ENCODE data around the gene CTXN3. TPM values are rescaled to one million over a fixed set of nuclear protein-coding genes. Genes with fewer than 3 reads are reported as not detected.

Gene CTXN3
- not detected for polyA plus RNA-seq (ENCODE audit: low read depth in 6 of 6)

GRCh38 chr5:127649018-127649439, at the start of gene CTXN3:
Gene CTXN3, plus strand, starts transcription at chr5:127649082. Its CDS starts 8,440 bp downstream, at chr5:127657522.
- Mint-ChIP-seq H3K36me3 (no peaks in the 10 kb centered on the region), H3K9me3 (no peaks in the 10 kb centered on the region), H3K4me1 (no peaks in the 10 kb centered on the region), H3K27ac (no peak within 1 kb of the TSS), H3K4me3 (no peak within 1 kb of the TSS), H3K27me3 (peaks cover 0 to 7% (median 0%) of the 10 kb centered on the region in 3 donors)
- DNase-seq (no peak), ATAC-seq (ENCODE audit: low read depth in 2 of 2) (no peak)

GRCh38 chr5:127599320-127599719, 49.6 kb upstream of the CTXN3 start:
- ATAC-seq (ENCODE audit: low read depth in 2 of 2): no peak
- peaks cover 0 to 3% (median 0%) of the 10 kb centered on the region in 3 donors for H3K4me1 Mint-ChIP-seq
- no peak for DNase-seq
- H3K27me3 Mint-ChIP-seq: peaks cover 0 to 14% (median 0%) of the 10 kb centered on the region in 3 donors
- no peak overlapping the region for H3K27ac Mint-ChIP-seq
- no peak overlapping the region for H3K4me3 Mint-ChIP-seq
- no peaks in the 10 kb centered on the region for H3K9me3 Mint-ChIP-seq
- H3K36me3 Mint-ChIP-seq: no peaks in the 10 kb centered on the region

DNA sequence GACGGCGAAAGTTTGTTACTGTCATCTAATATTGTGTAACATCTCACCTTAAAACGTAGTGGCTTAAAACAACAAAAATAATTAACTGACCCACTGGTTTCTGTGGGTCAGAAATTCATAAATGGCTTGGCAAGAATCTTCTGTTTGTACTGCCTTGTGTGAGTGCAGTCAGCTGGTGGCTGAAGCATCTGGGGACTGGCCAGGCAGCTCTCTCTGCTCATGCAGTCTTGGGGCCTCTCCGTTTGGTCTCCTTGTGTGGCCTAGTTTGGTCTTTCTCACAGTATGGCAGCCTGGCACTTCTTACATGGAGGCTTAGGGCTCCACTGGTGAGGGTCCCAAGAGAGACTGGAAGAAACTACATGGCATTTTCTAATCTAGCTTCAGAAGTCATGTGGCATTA, 49.0 kb upstream of the CTXN3 start:
- Mint-ChIP-seq H3K4me3 (peak overlapping the region in 1 of 8 donors; percentile 22), H3K27me3 (peaks cover 0 to 15% (median 0%) of the 10 kb centered on the region in 3 donors), H3K4me1 (peaks cover 0 to 3% (median 0%) of the 10 kb centered on the region in 3 donors), H3K9me3 (no peaks in the 10 kb centered on the region), H3K27ac (no peak overlapping the region), H3K36me3 (no peaks in the 10 kb centered on the region)
- DNase-seq (no peak), ATAC-seq (ENCODE audit: low read depth in 2 of 2) (no peak)

GRCh38 chr5:127601111-127601510, 47.8 kb upstream of the CTXN3 start:
- Mint-ChIP-seq H3K27me3 (peaks cover 0 to 21% (median 0%) of the 10 kb centered on the region in 3 donors), H3K9me3 (no peaks in the 10 kb centered on the region), H3K4me3 (no peak overlapping the region), H3K27ac (no peak overlapping the region), H3K4me1 (peaks cover 0 to 3% (median 0%) of the 10 kb centered on the region in 3 donors), H3K36me3 (no peaks in the 10 kb centered on the region)
- ATAC-seq (ENCODE audit: low read depth in 2 of 2): no peak
- no peak for DNase-seq

DNA sequence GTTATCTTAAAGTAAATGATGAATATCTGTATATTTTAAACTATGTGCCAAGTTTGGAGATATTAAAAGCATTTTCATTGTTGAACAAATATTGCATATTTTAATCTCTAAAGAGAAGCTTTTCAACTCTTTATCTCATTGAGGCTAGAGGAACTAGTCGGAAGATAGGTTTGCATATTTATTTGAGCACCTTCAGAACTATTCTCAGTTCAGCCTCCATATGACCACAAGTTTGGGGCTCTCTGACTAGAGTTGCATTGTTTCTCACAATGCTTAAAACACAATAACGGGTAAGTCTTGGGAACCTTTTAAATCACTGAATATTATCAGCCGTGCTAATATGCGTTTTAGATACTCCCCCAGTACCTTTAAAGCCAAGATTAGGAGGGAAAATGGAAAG, 47.3 kb upstream of the CTXN3 start:
- H3K9me3 Mint-ChIP-seq: no peaks in the 10 kb centered on the region
- DNase-seq (no peak), ATAC-seq (ENCODE audit: low read depth in 2 of 2) (no peak)
- no peak overlapping the region for H3K4me3 Mint-ChIP-seq
- H3K4me1 Mint-ChIP-seq: peaks cover 0 to 3% (median 0%) of the 10 kb centered on the region in 3 donors
- no peaks in the 10 kb centered on the region for H3K36me3 Mint-ChIP-seq
- H3K27me3 Mint-ChIP-seq: peaks cover 0 to 21% (median 0%) of the 10 kb centered on the region in 3 donors
- H3K27ac Mint-ChIP-seq: no peak overlapping the region

DNA sequence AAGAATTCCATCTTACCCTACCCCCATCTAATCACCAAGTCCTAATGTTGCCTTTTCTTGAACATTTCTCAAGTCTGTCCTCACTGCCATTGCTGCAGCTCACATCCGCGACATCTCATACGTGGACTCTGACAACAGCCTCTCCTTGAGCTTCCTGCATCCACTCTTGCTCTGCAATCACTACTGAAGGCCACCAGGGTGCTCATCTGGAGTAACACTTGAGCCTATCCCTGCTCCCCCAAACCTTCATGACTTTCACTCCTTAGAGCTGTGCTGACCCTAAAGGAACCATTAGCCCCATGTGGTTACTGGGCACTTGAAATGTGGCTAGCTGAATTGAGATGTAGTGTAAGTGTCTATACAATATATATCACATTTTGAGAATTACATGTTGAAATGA, 46.4 kb upstream of the CTXN3 start:
- no peak for DNase-seq
- Mint-ChIP-seq H3K36me3 (no peaks in the 10 kb centered on the region), H3K9me3 (no peaks in the 10 kb centered on the region), H3K27ac (no peak overlapping the region), H3K4me3 (no peak overlapping the region), H3K27me3 (peaks cover 0 to 21% (median 0%) of the 10 kb centered on the region in 3 donors), H3K4me1 (peaks cover 0 to 3% (median 0%) of the 10 kb centered on the region in 3 donors)
- ATAC-seq (ENCODE audit: low read depth in 2 of 2): no peak

DNA sequence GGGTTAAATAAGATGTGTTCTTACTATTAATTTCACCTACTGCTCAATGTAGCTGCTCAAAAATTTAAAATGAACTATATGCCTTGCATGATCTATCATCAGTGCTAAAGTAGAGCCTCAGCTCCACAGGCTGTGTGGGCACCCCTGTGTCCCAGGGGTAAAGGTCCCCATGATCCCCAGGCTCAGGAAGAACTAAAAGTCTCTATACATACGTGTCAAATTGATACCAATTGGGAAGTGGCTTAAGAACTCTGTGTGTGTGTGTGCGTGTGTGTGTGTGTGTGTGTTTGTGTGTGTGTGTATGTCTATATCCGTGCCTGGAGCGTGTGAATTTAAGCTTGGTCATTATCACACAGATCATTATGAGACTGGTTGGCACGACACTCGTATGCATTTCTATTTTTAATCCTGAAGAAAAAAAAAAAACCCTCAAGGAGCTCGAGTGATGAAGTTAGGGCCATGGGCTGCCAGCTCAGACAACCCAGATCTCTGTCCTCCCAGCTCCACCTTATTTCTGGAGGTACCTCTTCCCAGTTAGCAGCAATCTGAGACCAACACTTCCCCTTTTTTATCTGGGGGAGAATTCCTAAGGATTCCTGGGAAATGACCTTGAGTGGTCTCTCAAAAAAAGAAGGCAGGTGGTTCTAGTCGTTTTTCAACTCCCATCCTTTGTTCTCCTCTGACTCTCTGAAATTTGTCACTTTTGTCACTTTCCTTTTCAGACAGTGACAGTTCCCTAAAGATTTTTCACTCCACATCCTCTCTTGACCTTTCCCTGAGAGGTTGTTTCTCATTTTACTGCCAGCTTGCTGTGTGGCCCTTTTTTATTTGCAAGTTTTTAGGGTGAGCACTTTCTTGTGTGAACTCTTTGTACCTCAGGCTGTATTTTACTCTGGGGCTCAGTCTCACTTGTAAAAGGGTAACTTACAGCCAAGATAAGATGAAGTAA, 45.7 kb upstream of the CTXN3 start:
- H3K4me1 Mint-ChIP-seq: peaks cover 0 to 3% (median 0%) of the 10 kb centered on the region in 3 donors
- DNase-seq (no peak), ATAC-seq (ENCODE audit: low read depth in 2 of 2) (no peak)
- peaks cover 0 to 21% (median 0%) of the 10 kb centered on the region in 3 donors for H3K27me3 Mint-ChIP-seq
- no peaks in the 10 kb centered on the region for H3K9me3 Mint-ChIP-seq
- no peak overlapping the region for H3K27ac Mint-ChIP-seq
- H3K36me3 Mint-ChIP-seq: no peaks in the 10 kb centered on the region
- no peak overlapping the region for H3K4me3 Mint-ChIP-seq

GRCh38 chr5:127608077-127608660, 40.7 kb upstream of the CTXN3 start:
- no peak overlapping the region for H3K27ac Mint-ChIP-seq
- ATAC-seq (ENCODE audit: low read depth in 2 of 2) (no peak), DNase-seq (no peak)
- no peaks in the 10 kb centered on the region for H3K4me1 Mint-ChIP-seq
- H3K36me3 Mint-ChIP-seq: no peaks in the 10 kb centered on the region
- no peaks in the 10 kb centered on the region for H3K9me3 Mint-ChIP-seq
- H3K27me3 Mint-ChIP-seq: peaks cover 0 to 8% (median 7%) of the 10 kb centered on the region in 3 donors
- no peak overlapping the region for H3K4me3 Mint-ChIP-seq

DNA sequence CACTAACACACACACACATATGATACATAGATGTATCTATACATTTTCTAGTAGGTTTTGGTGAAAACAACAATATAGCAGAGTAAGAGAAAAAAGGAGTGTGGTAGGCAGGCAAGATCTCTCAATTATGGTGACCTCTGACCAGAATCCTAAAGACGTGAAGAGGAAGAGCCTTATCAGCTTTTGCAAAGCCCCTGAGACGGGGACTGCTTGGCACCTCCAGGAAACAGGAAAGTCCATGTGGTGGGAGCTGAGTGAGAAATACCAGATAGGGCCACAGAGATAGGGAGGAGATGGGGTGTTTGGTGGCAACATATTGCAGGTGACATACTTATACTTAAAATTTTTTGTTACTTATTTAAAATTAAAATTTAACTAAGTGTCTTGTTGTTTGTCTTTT, 39.9 kb upstream of the CTXN3 start:
- ATAC-seq (ENCODE audit: low read depth in 2 of 2): no peak
- Mint-ChIP-seq H3K4me3 (no peak overlapping the region), H3K36me3 (no peaks in the 10 kb centered on the region), H3K27ac (no peak overlapping the region), H3K9me3 (no peaks in the 10 kb centered on the region), H3K27me3 (peaks cover 0 to 8% (median 7%) of the 10 kb centered on the region in 3 donors), H3K4me1 (no peaks in the 10 kb centered on the region)
- DNase-seq: no peak

- DNase-seq: no peak
- no peak for ATAC-seq (ENCODE audit: low read depth in 2 of 2)
- H3K27ac Mint-ChIP-seq: no peak overlapping the region
- peaks cover 0 to 8% (median 5%) of the 10 kb centered on the region in 3 donors for H3K27me3 Mint-ChIP-seq
- no peaks in the 10 kb centered on the region for H3K9me3 Mint-ChIP-seq
- no peaks in the 10 kb centered on the region for H3K4me1 Mint-ChIP-seq
- no peaks in the 10 kb centered on the region for H3K36me3 Mint-ChIP-seq
- H3K4me3 Mint-ChIP-seq: no peak overlapping the region
Observed at GRCh38 chr5:127609957-127610356, 38.9 kb upstream of the CTXN3 start.

GRCh38 chr5:127612441-127613141, 36.3 kb upstream of the CTXN3 start:
- DNase-seq (no peak), ATAC-seq (ENCODE audit: low read depth in 2 of 2) (no peak)
- Mint-ChIP-seq H3K36me3 (no peaks in the 10 kb centered on the region), H3K4me1 (no peaks in the 10 kb centered on the region), H3K27me3 (peaks cover 0 to 8% (median 0%) of the 10 kb centered on the region in 3 donors), H3K27ac (peak overlapping the region in 2 of 6 donors; percentile 38 to 81), H3K4me3 (no peak overlapping the region), H3K9me3 (no peaks in the 10 kb centered on the region)

DNA sequence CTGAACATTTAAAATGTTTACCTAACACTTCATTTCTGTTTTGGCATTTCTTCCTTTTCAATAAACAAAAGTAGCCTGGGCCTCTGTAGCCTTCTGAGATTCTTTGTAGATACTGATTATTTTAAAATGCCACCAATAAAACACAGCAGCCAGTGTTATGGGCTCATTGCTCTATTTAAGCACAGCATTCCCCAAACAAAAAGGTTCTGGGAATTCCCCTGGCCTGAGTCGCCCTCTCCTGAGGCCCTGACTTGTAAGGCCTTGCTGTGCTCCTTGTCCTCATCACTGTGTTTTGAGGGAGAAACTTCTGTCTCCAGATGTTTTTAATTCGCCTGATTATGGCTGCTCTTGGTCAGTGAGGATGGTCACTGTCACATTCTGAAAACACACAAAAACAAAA, 33.0 kb upstream of the CTXN3 start:
- H3K4me1 Mint-ChIP-seq: no peaks in the 10 kb centered on the region
- H3K4me3 Mint-ChIP-seq: no peak overlapping the region
- H3K27me3 Mint-ChIP-seq: peaks cover 0 to 8% (median 0%) of the 10 kb centered on the region in 3 donors
- no peaks in the 10 kb centered on the region for H3K36me3 Mint-ChIP-seq
- ATAC-seq (ENCODE audit: low read depth in 2 of 2) (no peak), DNase-seq (no peak)
- peaks cover 0 to 10% (median 0%) of the 10 kb centered on the region in 7 donors for H3K9me3 Mint-ChIP-seq
- no peak overlapping the region for H3K27ac Mint-ChIP-seq

DNA sequence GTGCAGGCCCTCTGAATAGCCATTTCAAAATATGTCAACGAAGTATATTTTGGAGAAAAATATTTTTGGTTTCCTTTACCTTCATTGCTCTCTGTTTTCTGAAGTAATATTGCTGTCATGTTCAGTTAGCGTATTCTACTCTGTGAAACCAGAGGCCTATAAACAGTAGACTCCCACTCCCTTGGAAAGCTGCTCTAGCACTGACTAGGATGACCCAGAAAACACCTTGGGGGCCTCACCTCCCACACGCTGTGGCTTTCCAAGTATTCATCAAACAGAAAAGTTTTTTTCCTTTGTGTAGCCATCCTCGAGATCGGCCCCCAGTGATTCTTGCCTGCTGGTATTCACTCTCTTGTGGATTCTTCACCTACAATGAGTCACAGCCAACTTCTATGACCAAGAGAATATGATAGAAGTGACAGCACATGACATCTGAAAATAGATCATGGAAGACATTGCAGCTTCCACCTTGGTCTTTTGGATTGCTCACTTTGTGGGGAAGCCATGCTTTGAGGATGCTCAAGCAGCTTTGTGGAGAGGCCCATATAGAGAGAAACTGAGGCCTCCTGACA, 28.9 kb upstream of the CTXN3 start:
- no peak overlapping the region for H3K27ac Mint-ChIP-seq
- peaks cover 0 to 5% (median 0%) of the 10 kb centered on the region in 3 donors for H3K27me3 Mint-ChIP-seq
- ATAC-seq (ENCODE audit: low read depth in 2 of 2) (no peak), DNase-seq (no peak)
- no peak overlapping the region for H3K4me3 Mint-ChIP-seq
- H3K36me3 Mint-ChIP-seq: no peaks in the 10 kb centered on the region
- H3K4me1 Mint-ChIP-seq: no peaks in the 10 kb centered on the region
- H3K9me3 Mint-ChIP-seq: peaks cover 0 to 10% (median 0%) of the 10 kb centered on the region in 7 donors
